Measurements from ENCODE around the gene HERPUD1. TPM values are rescaled to one million over a fixed set of nuclear protein-coding genes. Genes with fewer than 3 reads are reported as not detected.

The HERPUD1 gene
- total and polyA plus RNA-seq, 2 of the 13 experiments (the other 11 are each of a cell fraction or from before 2014, with no cell fraction given), result 96.2 to 323 TPM

GRCh38 chr16:56932721-56933619, 1.0 kb downstream of the HERPUD1 start (continued):
- TF ChIP-seq ZBTB4 (CRISPR knock-in tag; IDR thresholded peaks at IDR 0.05; ENCODE audit: borderline replicate concordance) (no peak), RBM22 (optimal IDR thresholded peaks at IDR 0.05; ENCODE audit: low read length) (peak; percentile 81), CREB1 (IDR thresholded peaks at IDR 0.05) (no peak; the same call in 1 of the 2 replicates), CREB1 (CRISPR knock-in tag; IDR thresholded peaks at IDR 0.05) (peak; percentile 63), ZNF383 (CRISPR knock-in tag; IDR thresholded peaks at IDR 0.05; ENCODE audit: borderline replicate concordance) (no peak), JUN (CRISPR knock-in tag; IDR thresholded peaks at IDR 0.05) (no peak), SRSF4 (IDR thresholded peaks at IDR 0.05; ENCODE audit: low read depth, low read length, poor library complexity, severe bottlenecking) (no peak), ZBTB33 (CRISPR knock-in tag; IDR thresholded peaks at IDR 0.05) (no peak), KDM5B (CRISPR knock-in tag; IDR thresholded peaks at IDR 0.05; ENCODE audit: borderline replicate concordance) (0 out of 2 replicates have a peak, but pooled peaks have one; percentile 8), PRMT3 (CRISPR knock-in tag; IDR thresholded peaks at IDR 0.05; ENCODE audit: borderline replicate concordance, low read depth) (no peak), ADNP (CRISPR knock-in tag; IDR thresholded peaks at IDR 0.05) (no peak), RBAK (CRISPR knock-in tag; IDR thresholded peaks at IDR 0.05) (no peak), ZNF713 (CRISPR knock-in tag; IDR thresholded peaks at IDR 0.05) (peak; percentile 26; the same call in 1 of the 2 replicates), ZBED4 (CRISPR knock-in tag; IDR thresholded peaks at IDR 0.05; ENCODE audit: borderline replicate concordance) (0 out of 2 replicates have a peak, but pooled peaks have one; percentile 54), TSC22D2 (CRISPR knock-in tag; IDR thresholded peaks at IDR 0.05; ENCODE audit: borderline replicate concordance) (no peak), NR2C2 (CRISPR knock-in tag; IDR thresholded peaks at IDR 0.05; ENCODE audit: borderline replicate concordance) (0 out of 2 replicates have a peak, but pooled peaks have one; percentile 7)
- TF ChIP-seq, protein P1, sequence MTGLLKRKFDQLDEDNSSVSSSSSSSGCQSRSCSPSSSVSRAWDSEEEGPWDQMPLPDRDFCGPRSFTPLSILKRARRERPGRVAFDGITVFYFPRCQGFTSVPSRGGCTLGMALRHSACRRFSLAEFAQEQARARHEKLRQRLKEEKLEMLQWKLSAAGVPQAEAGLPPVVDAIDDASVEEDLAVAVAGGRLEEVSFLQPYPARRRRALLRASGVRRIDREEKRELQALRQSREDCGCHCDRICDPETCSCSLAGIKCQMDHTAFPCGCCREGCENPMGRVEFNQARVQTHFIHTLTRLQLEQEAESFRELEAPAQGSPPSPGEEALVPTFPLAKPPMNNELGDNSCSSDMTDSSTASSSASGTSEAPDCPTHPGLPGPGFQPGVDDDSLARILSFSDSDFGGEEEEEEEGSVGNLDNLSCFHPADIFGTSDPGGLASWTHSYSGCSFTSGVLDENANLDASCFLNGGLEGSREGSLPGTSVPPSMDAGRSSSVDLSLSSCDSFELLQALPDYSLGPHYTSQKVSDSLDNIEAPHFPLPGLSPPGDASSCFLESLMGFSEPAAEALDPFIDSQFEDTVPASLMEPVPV (CRISPR knock-in tag; IDR thresholded peaks at IDR 0.05), result peak; percentile 32; the same call in 1 of the 2 replicates
